Mesenchymal stem cell (in vitro differentiated cells and primary cell): Measurements from ENCODE around the gene TMEM63A.
A peak's percentile ranks its signal among the peaks of the same experiment; 100 is the strongest.

Experiments used
- DNase-seq: peaks from one replicate; pipeline ENCODE4 v3.0.0-alpha.2; 2013
- H2AFZ ChIP-seq: one replicate; pipeline ENCODE4 v1.6.1; 2013; ENCODE audit warnings: low read depth, mild to moderate bottlenecking, control low read depth, inconsistent platforms, low read length, moderate library complexity
- H2AK5ac ChIP-seq: 2 replicates; pipeline ENCODE4 v1.6.1; 2013; ENCODE audit warnings: low read length, moderate library complexity, mild to moderate bottlenecking, inconsistent platforms; ENCODE audit not compliant: severe bottlenecking
- H2BK120ac ChIP-seq: one replicate; pipeline ENCODE4 v1.6.1; 2013; ENCODE audit warnings: low read depth, mild to moderate bottlenecking, inconsistent platforms, low read length, moderate library complexity
- H2BK12ac ChIP-seq, 2 experiments: one replicate each; pipeline ENCODE4 v1.6.1; 2013; ENCODE audit warnings: inconsistent platforms in 2 of 2, low read length in 2 of 2, mild to moderate bottlenecking in 2 of 2, moderate library complexity in 2 of 2, control low read depth in 1 of 2
- H2BK15ac ChIP-seq: one replicate; pipeline ENCODE4 v1.6.1; 2013; ENCODE audit warnings: mild to moderate bottlenecking, low read depth, inconsistent platforms; ENCODE audit not compliant: poor library complexity, severe bottlenecking
- H2BK5ac ChIP-seq: 2 replicates; pipeline ENCODE4 v1.6.1; 2013; ENCODE audit warnings: low read depth, mild to moderate bottlenecking, low read length, control low read depth, inconsistent platforms; ENCODE audit not compliant: poor library complexity, severe bottlenecking
- H3K14ac ChIP-seq, 2 experiments: one replicate each; pipeline ENCODE4 v1.6.1; 2013; ENCODE audit warnings: inconsistent platforms in 2 of 2, low read length in 2 of 2, control low read depth in 1 of 2, mild to moderate bottlenecking in 1 of 2, moderate library complexity in 1 of 2
- H3K18ac ChIP-seq, 2 experiments: one replicate each; pipeline ENCODE4 v1.6.1; 2013; ENCODE audit warnings: inconsistent platforms in 2 of 2, low read length in 2 of 2, control low read depth in 1 of 2, low read depth in 1 of 2, mild to moderate bottlenecking in 1 of 2
- H3K23ac ChIP-seq, 2 experiments: one replicate each; pipeline ENCODE4 v1.6.1; 2013; ENCODE audit warnings: inconsistent platforms in 2 of 2, low read length in 2 of 2, mild to moderate bottlenecking in 2 of 2, moderate library complexity in 2 of 2, control low read depth in 1 of 2
- H3K27ac ChIP-seq: 2 replicates; pipeline ENCODE4 v1.5.1; 2013; ENCODE audit warnings: mild to moderate bottlenecking, moderate library complexity, low read length, control low read depth, inconsistent platforms; ENCODE audit not compliant: poor library complexity, severe bottlenecking
- H3K27me3 ChIP-seq, 2 experiments: 2 replicates each; pipeline versions ENCODE4 v1.6.1 to v1.7.0; 2013; ENCODE audit warnings: low read length in 2 of 2, mild to moderate bottlenecking in 2 of 2, moderate library complexity in 2 of 2, control low read depth in 1 of 2, inconsistent platforms in 1 of 2; ENCODE audit not compliant: control insufficient read depth in 1 of 2, insufficient read depth in 1 of 2
- H3K36me3 ChIP-seq, 2 experiments: 2 replicates each; pipeline versions ENCODE4 v1.6.1 to v1.7.0; 2013; ENCODE audit warnings: low read length in 2 of 2, control low read depth in 1 of 2, inconsistent platforms in 1 of 2, low read depth in 1 of 2, mild to moderate bottlenecking in 1 of 2; ENCODE audit not compliant: insufficient read depth in 2 of 2, control insufficient read depth in 1 of 2
- H3K4ac ChIP-seq, 2 experiments: one replicate each; pipeline ENCODE4 v1.6.1; 2013; ENCODE audit warnings: inconsistent platforms in 2 of 2, low read length in 2 of 2, mild to moderate bottlenecking in 2 of 2, moderate library complexity in 2 of 2, control low read depth in 1 of 2, low read depth in 1 of 2
- H3K4me1 ChIP-seq: 2 replicates; pipeline ENCODE4 v1.6.1; 2013; ENCODE audit warnings: low read depth, low read length, control low read depth; ENCODE audit not compliant: control insufficient read depth, insufficient read depth
- H3K4me2 ChIP-seq: 2 replicates; pipeline ENCODE4 v1.6.1; 2013; ENCODE audit warnings: low read length, mild to moderate bottlenecking, inconsistent platforms; ENCODE audit not compliant: poor library complexity, severe bottlenecking
- H3K4me3 ChIP-seq, 2 experiments: 2 replicates each; pipeline versions ENCODE4 v1.5.1 to v1.7.0; 2013; ENCODE audit warnings: low read length in 2 of 2, mild to moderate bottlenecking in 2 of 2, control low read depth in 1 of 2, low read depth in 1 of 2; ENCODE audit not compliant: insufficient read depth in 1 of 2
- H3K79me1 ChIP-seq: replicated peaks from 2 replicates; pipeline ENCODE4 v1.6.1; 2013; ENCODE audit warnings: mild to moderate bottlenecking, control low read depth, low read length, inconsistent platforms; ENCODE audit not compliant: poor library complexity, severe bottlenecking
- H3K9ac ChIP-seq: 2 replicates; pipeline ENCODE4 v1.7.0; 2013; ENCODE audit warnings: mild to moderate bottlenecking, low read length, moderate library complexity
- H3K9me3 ChIP-seq: 2 replicates; pipeline ENCODE4 v1.7.0; 2013; ENCODE audit warnings: mild to moderate bottlenecking, low read length; ENCODE audit not compliant: control insufficient read depth
- H4K8ac ChIP-seq: one replicate; pipeline ENCODE4 v1.6.1; 2013; ENCODE audit warnings: inconsistent platforms, mild to moderate bottlenecking, low read length, moderate library complexity
- H4K91ac ChIP-seq: one replicate; pipeline ENCODE4 v1.6.1; 2013; ENCODE audit warnings: mild to moderate bottlenecking, low read length, inconsistent platforms
- WGBS: methylation state at CpG from one replicate; pipeline ENCODE4 v1.1.7; 2013; ENCODE audit warnings: mixed read lengths; 5-methylcytosine and 5-hydroxymethylcytosine counted together

Gene TMEM63A

DNA sequence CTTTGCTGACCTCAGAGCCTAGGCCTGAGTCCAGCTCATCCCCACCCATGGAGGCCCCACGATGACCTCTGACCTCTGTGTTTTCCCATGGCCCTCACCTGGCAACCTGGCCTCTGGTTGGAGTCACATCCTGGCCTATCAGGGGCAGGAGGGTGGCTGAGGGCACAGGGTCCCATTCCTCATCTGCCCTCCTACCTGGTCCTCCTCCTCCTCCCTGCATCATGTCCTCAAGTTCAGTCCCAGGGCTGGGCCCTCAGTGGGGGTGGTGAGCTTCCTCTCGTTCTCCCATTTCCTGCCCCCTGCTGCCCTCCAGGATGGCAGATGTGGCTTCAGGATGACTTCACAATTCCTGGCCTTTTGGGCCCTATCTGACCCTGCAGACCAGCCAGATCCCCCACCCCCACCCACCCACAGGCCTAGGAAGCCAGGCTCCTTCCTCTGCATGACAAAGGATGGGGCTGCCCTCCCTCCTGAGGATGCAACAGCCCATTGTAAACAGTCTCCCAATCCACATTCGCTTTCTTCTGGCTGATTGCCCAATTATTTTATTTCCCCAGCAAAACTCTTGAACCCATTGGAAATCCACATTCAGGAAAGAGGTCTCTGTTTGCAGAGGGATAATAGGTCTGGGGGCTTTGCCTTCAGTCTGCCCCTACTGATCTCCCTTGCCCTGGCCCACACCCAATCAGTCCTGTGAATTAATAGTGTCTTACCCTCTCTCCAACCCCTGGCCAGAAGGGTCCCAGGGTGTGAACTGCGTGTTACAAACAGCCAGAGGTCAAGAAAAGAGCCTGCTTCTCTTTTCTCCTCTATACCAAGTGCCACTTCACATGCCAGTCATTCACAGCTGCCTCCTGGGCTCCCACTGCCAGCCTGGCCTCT is 17.1 kb upstream of the TMEM63A start:
- H4K91ac ChIP-seq: no peak overlapping the region
- H4K8ac ChIP-seq: no peak overlapping the region
- H2AFZ ChIP-seq: no peak overlapping the region
- H2BK15ac ChIP-seq: no peak overlapping the region
- no peak overlapping the region for H3K27ac ChIP-seq
- H3K4me2 ChIP-seq: no peak overlapping the region
- no peak overlapping the region for H2BK5ac ChIP-seq
- H3K27me3 ChIP-seq: no peaks in the 10 kb centered on the region
- H3K4me1 ChIP-seq: peaks cover 9% of the 10 kb centered on the region
- no peak overlapping the region for H3K4ac ChIP-seq
- H2BK12ac ChIP-seq: no peak overlapping the region
- no peak overlapping the region for H3K4me3 ChIP-seq
- peak overlapping the region in 1 of 2 experiments; percentile 61 for H3K14ac ChIP-seq
- H3K18ac ChIP-seq: no peak overlapping the region
- no peaks in the 10 kb centered on the region for H3K9me3 ChIP-seq
- H2BK120ac ChIP-seq: no peak overlapping the region
- H3K79me1 ChIP-seq: no peaks in the 10 kb centered on the region
- H3K9ac ChIP-seq: no peak overlapping the region
- H3K36me3 ChIP-seq: no peaks in the 10 kb centered on the region
- 23% methylated on average over 3 of the region's 4 CpGs for WGBS
- H3K23ac ChIP-seq: no peak overlapping the region
- no peak overlapping the region for H2AK5ac ChIP-seq
- DNase-seq: no peak

- Histone ChIP-seq H3K27me3 (no peaks in the 10 kb centered on the region), H2BK12ac (no peak overlapping the region), H3K9ac (no peak overlapping the region), H2BK15ac (no peak overlapping the region), H3K4me3 (no peak overlapping the region), H2BK120ac (no peak overlapping the region), H3K36me3 (no peaks in the 10 kb centered on the region), H3K27ac (no peak overlapping the region), H3K4me2 (no peak overlapping the region), H3K14ac (no peak overlapping the region), H2AK5ac (no peak overlapping the region), H4K8ac (no peak overlapping the region), H2AFZ (no peak overlapping the region), H3K23ac (no peak overlapping the region), H3K4me1 (peaks cover 9% of the 10 kb centered on the region), H4K91ac (no peak overlapping the region), H3K9me3 (no peaks in the 10 kb centered on the region), H3K79me1 (no peaks in the 10 kb centered on the region), H3K18ac (no peak overlapping the region), H2BK5ac (no peak overlapping the region), H3K4ac (no peak overlapping the region)
- WGBS: 88% methylated on average over 19 of the region's 19 CpGs
- no peak for DNase-seq
Observed at GRCh38 chr1:225897595-225898514, 15.7 kb upstream of the TMEM63A start.

GRCh38 chr1:225896937-225897549 is 14.9 kb upstream of the TMEM63A start:
- Histone ChIP-seq H3K9me3 (no peaks in the 10 kb centered on the region), H2BK15ac (peak overlapping the region; percentile 9), H2AK5ac (no peak overlapping the region), H3K4ac (no peak overlapping the region), H3K79me1 (no peaks in the 10 kb centered on the region), H3K4me1 (peaks cover 9% of the 10 kb centered on the region), H3K14ac (no peak overlapping the region), H3K4me2 (no peak overlapping the region), H4K8ac (no peak overlapping the region), H3K36me3 (no peaks in the 10 kb centered on the region), H3K27me3 (no peaks in the 10 kb centered on the region), H3K23ac (no peak overlapping the region), H3K9ac (no peak overlapping the region), H2AFZ (no peak overlapping the region), H2BK120ac (no peak overlapping the region), H2BK12ac (no peak overlapping the region), H3K18ac (peak overlapping the region in 1 of 2 experiments; percentile 14), H3K4me3 (no peak overlapping the region), H3K27ac (no peak overlapping the region), H4K91ac (no peak overlapping the region), H2BK5ac (no peak overlapping the region)
- WGBS: 75% methylated on average over 7 of the region's 7 CpGs
- peak; percentile 22 for DNase-seq

DNA sequence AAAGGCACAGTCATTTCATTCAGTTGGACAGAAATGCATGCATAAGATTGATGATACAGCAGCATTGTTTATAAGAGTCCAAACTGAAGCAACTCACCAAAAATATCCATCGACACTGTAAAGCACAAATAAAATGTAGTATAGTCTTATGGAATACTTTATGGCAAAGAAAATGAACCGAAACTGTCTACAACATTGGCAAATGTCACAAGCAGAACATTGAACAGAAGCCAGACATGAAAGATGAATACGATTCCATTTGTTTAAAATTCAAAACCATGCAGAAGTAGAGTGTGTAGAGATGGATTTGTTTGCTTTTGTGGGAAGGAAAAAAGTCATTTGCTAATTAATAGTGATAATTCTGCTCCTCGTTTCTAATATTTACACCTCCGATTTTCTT is 14.3 kb upstream of the TMEM63A start:
- WGBS: 95% methylated on average over 4 of the region's 5 CpGs

More for the DNA sequence above, 14.3 kb upstream of the TMEM63A start:
- Histone ChIP-seq H4K91ac (no peak overlapping the region), H3K36me3 (no peaks in the 10 kb centered on the region), H3K27me3 (no peaks in the 10 kb centered on the region), H3K18ac (no peak overlapping the region), H3K9me3 (no peaks in the 10 kb centered on the region), H3K14ac (no peak overlapping the region), H3K4me1 (peaks cover 9% of the 10 kb centered on the region), H3K4ac (no peak overlapping the region), H3K9ac (no peak overlapping the region), H3K27ac (no peak overlapping the region), H2BK5ac (no peak overlapping the region), H4K8ac (no peak overlapping the region), H3K4me3 (no peak overlapping the region), H2BK15ac (no peak overlapping the region), H2BK120ac (no peak overlapping the region), H2AFZ (no peak overlapping the region), H2BK12ac (no peak overlapping the region), H3K79me1 (no peaks in the 10 kb centered on the region), H3K4me2 (no peak overlapping the region), H2AK5ac (no peak overlapping the region), H3K23ac (no peak overlapping the region)
- DNase-seq: no peak
